Loucy (cell line): ENCODE results near the gene ZFR2.

Experiments used
- CTCF ChIP-seq: fragments of 200-600 bp; sonication (generic); conservative IDR thresholded peaks from 2 replicates; pipeline ENCODE4 v1.5.1; 2014; ENCODE audit warnings: mild to moderate bottlenecking, antibody characterized with exemption, low read length
- EZH2phosphoT487 ChIP-seq: fragments of 200-600 bp; IDR thresholded peaks from 2 replicates; pipeline ENCODE4 v1.6.1; 2018; ENCODE audit warnings: antibody characterized with exemption, mild to moderate bottlenecking, moderate library complexity, borderline replicate concordance

GRCh38 chr19:3850320-3850972 is 18.4 kb downstream of the ZFR2 start:
- TF ChIP-seq EZH2phosphoT487, result no peak
- TF ChIP-seq CTCF, result no peak
